ENCODE results near the gene PEMT. TPM values are rescaled to one million over a fixed set of nuclear protein-coding genes. Genes with fewer than 3 reads are reported as not detected.

The PEMT gene
- total and polyA plus RNA-seq, 2 experiments from 2014 or later: 54.8 to 55.2 TPM

DNA sequence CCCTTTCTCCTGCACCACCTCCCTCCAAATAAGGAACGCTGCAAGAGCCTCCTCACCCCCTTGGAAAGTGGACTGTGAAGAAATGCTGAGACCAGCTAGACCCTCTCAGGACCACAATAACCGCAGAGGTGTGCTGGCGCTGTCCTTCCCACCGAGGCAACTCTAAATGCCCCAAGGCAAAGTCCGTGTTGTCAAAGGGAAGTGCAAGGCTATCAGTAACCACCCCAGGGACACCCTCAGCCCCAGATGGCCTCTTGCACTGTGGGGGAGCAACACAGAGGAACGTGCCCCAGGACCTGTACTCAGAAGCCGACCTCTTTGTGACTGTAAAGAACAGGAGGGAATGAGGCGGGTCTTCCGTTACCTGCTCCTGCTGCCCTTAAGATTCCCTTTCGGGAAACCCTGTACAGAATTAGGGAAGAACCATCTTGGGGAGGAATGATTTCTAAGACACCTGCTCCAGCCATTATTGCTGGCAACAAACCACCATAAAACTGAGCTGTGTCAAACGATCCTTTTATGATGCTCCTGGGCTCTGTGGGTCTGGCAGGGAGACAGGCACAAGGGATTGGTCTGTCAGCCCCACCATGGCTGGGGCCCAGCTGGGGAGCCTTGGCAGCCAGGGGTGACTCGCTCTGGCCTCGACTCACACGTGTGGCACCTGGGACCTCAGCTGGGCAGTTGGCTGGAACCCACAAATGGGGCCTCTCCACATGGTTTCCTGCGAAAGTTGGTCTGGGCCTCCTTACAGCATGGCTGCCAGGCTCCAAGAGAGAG is 129.3 kb downstream of the PEMT start:
- H3F3A ChIP-seq (replicated peaks; ENCODE audit: low read depth): no peaks in the 10 kb centered on the region
- H3K4me1 ChIP-seq (ENCODE audit: insufficient read depth): no peaks in the 10 kb centered on the region
- no peaks in the 10 kb centered on the region for H4K20me1 ChIP-seq (replicated peaks; ENCODE audit: insufficient read depth)
- H3K36me3 ChIP-seq (ENCODE audit: insufficient read depth): no peaks in the 10 kb centered on the region
- no peaks in the 10 kb centered on the region for H3K27me3 ChIP-seq (ENCODE audit: insufficient read depth)
- H3K36me3 Mint-ChIP-seq (ENCODE audit: low read depth): peaks cover 5% of the 10 kb centered on the region; the same call in 2 of the 3 replicates
- no peak overlapping the region for H3K27ac Mint-ChIP-seq
- peaks cover 13% of the 10 kb centered on the region for H3K9me3 Mint-ChIP-seq
- TF ChIP-seq, protein P1, sequence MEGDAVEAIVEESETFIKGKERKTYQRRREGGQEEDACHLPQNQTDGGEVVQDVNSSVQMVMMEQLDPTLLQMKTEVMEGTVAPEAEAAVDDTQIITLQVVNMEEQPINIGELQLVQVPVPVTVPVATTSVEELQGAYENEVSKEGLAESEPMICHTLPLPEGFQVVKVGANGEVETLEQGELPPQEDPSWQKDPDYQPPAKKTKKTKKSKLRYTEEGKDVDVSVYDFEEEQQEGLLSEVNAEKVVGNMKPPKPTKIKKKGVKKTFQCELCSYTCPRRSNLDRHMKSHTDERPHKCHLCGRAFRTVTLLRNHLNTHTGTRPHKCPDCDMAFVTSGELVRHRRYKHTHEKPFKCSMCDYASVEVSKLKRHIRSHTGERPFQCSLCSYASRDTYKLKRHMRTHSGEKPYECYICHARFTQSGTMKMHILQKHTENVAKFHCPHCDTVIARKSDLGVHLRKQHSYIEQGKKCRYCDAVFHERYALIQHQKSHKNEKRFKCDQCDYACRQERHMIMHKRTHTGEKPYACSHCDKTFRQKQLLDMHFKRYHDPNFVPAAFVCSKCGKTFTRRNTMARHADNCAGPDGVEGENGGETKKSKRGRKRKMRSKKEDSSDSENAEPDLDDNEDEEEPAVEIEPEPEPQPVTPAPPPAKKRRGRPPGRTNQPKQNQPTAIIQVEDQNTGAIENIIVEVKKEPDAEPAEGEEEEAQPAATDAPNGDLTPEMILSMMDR (conservative IDR thresholded peaks at IDR 0.05; ENCODE audit: low read depth in 2 of 2): no peak
- TF ChIP-seq JUNB (IDR thresholded peaks at IDR 0.05; ENCODE audit: unreplicated experiment) (no peak), EZH2phosphoT487 (IDR thresholded peaks at IDR 0.05; ENCODE audit: unreplicated experiment) (no peak), ZNF114 (CRISPR knock-in tag; IDR thresholded peaks at IDR 0.05) (no peak), EZH2 (IDR thresholded peaks at IDR 0.05; ENCODE audit: low read depth, unreplicated experiment) (no peak), POLR2AphosphoS5 (IDR thresholded peaks at IDR 0.05; ENCODE audit: low read depth) (no peak), STAT1 (IDR thresholded peaks at IDR 0.05; ENCODE audit: unreplicated experiment) (no peak), NANOG (IDR thresholded peaks at IDR 0.05; ENCODE audit: borderline replicate concordance) (no peak), ZNF331 (CRISPR knock-in tag; IDR thresholded peaks at IDR 0.05; ENCODE audit: low read depth) (no peak), CREB1 (CRISPR knock-in tag; IDR thresholded peaks at IDR 0.05; ENCODE audit: low read depth) (no peak)
- TF ChIP-seq, protein P2, sequence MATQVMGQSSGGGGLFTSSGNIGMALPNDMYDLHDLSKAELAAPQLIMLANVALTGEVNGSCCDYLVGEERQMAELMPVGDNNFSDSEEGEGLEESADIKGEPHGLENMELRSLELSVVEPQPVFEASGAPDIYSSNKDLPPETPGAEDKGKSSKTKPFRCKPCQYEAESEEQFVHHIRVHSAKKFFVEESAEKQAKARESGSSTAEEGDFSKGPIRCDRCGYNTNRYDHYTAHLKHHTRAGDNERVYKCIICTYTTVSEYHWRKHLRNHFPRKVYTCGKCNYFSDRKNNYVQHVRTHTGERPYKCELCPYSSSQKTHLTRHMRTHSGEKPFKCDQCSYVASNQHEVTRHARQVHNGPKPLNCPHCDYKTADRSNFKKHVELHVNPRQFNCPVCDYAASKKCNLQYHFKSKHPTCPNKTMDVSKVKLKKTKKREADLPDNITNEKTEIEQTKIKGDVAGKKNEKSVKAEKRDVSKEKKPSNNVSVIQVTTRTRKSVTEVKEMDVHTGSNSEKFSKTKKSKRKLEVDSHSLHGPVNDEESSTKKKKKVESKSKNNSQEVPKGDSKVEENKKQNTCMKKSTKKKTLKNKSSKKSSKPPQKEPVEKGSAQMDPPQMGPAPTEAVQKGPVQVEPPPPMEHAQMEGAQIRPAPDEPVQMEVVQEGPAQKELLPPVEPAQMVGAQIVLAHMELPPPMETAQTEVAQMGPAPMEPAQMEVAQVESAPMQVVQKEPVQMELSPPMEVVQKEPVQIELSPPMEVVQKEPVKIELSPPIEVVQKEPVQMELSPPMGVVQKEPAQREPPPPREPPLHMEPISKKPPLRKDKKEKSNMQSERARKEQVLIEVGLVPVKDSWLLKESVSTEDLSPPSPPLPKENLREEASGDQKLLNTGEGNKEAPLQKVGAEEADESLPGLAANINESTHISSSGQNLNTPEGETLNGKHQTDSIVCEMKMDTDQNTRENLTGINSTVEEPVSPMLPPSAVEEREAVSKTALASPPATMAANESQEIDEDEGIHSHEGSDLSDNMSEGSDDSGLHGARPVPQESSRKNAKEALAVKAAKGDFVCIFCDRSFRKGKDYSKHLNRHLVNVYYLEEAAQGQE (IDR thresholded peaks at IDR 0.05; ENCODE audit: unreplicated experiment): no peak
- TF ChIP-seq, protein P3, sequence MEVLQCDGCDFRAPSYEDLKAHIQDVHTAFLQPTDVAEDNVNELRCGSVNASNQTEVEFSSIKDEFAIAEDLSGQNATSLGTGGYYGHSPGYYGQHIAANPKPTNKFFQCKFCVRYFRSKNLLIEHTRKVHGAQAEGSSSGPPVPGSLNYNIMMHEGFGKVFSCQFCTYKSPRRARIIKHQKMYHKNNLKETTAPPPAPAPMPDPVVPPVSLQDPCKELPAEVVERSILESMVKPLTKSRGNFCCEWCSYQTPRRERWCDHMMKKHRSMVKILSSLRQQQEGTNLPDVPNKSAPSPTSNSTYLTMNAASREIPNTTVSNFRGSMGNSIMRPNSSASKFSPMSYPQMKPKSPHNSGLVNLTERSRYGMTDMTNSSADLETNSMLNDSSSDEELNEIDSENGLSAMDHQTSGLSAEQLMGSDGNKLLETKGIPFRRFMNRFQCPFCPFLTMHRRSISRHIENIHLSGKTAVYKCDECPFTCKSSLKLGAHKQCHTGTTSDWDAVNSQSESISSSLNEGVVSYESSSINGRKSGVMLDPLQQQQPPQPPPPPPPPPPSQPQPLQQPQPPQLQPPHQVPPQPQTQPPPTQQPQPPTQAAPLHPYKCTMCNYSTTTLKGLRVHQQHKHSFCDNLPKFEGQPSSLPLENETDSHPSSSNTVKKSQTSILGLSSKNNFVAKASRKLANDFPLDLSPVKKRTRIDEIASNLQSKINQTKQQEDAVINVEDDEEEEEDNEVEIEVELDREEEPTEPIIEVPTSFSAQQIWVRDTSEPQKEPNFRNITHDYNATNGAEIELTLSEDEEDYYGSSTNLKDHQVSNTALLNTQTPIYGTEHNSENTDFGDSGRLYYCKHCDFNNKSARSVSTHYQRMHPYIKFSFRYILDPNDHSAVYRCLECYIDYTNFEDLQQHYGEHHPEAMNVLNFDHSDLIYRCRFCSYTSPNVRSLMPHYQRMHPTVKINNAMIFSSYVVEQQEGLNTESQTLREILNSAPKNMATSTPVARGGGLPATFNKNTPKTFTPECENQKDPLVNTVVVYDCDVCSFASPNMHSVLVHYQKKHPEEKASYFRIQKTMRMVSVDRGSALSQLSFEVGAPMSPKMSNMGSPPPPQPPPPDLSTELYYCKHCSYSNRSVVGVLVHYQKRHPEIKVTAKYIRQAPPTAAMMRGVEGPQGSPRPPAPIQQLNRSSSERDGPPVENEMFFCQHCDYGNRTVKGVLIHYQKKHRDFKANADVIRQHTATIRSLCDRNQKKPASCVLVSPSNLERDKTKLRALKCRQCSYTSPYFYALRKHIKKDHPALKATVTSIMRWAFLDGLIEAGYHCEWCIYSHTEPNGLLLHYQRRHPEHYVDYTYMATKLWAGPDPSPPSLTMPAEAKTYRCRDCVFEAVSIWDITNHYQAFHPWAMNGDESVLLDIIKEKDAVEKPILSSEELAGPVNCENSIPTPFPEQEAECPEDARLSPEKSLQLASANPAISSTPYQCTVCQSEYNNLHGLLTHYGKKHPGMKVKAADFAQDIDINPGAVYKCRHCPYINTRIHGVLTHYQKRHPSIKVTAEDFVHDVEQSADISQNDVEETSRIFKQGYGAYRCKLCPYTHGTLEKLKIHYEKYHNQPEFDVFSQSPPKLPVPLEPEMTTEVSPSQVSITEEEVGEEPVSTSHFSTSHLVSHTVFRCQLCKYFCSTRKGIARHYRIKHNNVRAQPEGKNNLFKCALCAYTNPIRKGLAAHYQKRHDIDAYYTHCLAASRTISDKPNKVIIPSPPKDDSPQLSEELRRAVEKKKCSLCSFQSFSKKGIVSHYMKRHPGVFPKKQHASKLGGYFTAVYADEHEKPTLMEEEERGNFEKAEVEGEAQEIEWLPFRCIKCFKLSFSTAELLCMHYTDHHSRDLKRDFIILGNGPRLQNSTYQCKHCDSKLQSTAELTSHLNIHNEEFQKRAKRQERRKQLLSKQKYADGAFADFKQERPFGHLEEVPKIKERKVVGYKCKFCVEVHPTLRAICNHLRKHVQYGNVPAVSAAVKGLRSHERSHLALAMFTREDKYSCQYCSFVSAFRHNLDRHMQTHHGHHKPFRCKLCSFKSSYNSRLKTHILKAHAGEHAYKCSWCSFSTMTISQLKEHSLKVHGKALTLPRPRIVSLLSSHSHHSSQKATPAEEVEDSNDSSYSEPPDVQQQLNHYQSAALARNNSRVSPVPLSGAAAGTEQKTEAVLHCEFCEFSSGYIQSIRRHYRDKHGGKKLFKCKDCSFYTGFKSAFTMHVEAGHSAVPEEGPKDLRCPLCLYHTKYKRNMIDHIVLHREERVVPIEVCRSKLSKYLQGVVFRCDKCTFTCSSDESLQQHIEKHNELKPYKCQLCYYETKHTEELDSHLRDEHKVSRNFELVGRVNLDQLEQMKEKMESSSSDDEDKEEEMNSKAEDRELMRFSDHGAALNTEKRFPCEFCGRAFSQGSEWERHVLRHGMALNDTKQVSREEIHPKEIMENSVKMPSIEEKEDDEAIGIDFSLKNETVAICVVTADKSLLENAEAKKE (CRISPR knock-in tag; IDR thresholded peaks at IDR 0.05): no peak
- TF ChIP-seq, protein P4, sequence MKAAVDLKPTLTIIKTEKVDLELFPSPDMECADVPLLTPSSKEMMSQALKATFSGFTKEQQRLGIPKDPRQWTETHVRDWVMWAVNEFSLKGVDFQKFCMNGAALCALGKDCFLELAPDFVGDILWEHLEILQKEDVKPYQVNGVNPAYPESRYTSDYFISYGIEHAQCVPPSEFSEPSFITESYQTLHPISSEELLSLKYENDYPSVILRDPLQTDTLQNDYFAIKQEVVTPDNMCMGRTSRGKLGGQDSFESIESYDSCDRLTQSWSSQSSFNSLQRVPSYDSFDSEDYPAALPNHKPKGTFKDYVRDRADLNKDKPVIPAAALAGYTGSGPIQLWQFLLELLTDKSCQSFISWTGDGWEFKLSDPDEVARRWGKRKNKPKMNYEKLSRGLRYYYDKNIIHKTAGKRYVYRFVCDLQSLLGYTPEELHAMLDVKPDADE (IDR thresholded peaks at IDR 0.05): no peak
- no peak overlapping the region for H2AFZ ChIP-seq
- DNase-seq (ENCODE audit: low spot score) (no peak), ATAC-seq (no peak)
- no peaks in the 10 kb centered on the region for H3K27me3 Mint-ChIP-seq (ENCODE audit: insufficient read depth, low read depth, poor library complexity)
- no peak overlapping the region for H3K4me2 ChIP-seq
- no peaks in the 10 kb centered on the region for H3K4me1 Mint-ChIP-seq
- no peaks in the 10 kb centered on the region for H3K79me2 ChIP-seq (replicated peaks; ENCODE audit: insufficient read depth)
- 0 out of 2 replicates have a peak, but pooled peaks cover 3% of the 10 kb centered on the region for H3K9me2 ChIP-seq (ENCODE audit: insufficient read depth)
- H3K4me3 Mint-ChIP-seq: no peak overlapping the region
- H3K27ac ChIP-seq (ENCODE audit: low read depth): no peak overlapping the region
- no peak overlapping the region for H3K4me3 ChIP-seq
